ENCODE results near the gene VPS13A.
"Not testable (repeated sequence)": the region's sequence is repeated elsewhere in the genome, so short reads cannot be mapped to it uniquely, and the experiment has no call there.

Gene VPS13A

GRCh38 chr9:77304543-77304942, 127.2 kb downstream of the VPS13A start:
- no peak for DNase-seq (ENCODE audit: low spot score)

- no peak for DNase-seq (ENCODE audit: low spot score)
Measured at GRCh38 chr9:77305622-77306400, 128.5 kb downstream of the VPS13A start.

GRCh38 chr9:77307166-77307565, 129.8 kb downstream of the VPS13A start:
- DNase-seq (ENCODE audit: low spot score), result no peak

GRCh38 chr9:77316058-77316457, 138.7 kb downstream of the VPS13A start:
- DNase-seq (ENCODE audit: low spot score), result no peak

- no peak for DNase-seq (ENCODE audit: low spot score)
Measured at GRCh38 chr9:77325058-77325457, 147.7 kb downstream of the VPS13A start.

- DNase-seq (ENCODE audit: low spot score), result no peak
Measured at GRCh38 chr9:77328102-77328501, 150.8 kb downstream of the VPS13A start.

GRCh38 chr9:77370064-77370463, 192.7 kb downstream of the VPS13A start:
- DNase-seq (ENCODE audit: low spot score), result no peak

- no peak for DNase-seq (ENCODE audit: low spot score)
Measured at GRCh38 chr9:77374266-77374665, 196.9 kb downstream of the VPS13A start.

- DNase-seq (ENCODE audit: low spot score), result no peak
Measured at GRCh38 chr9:77375956-77376532, 198.7 kb downstream of the VPS13A start.

GRCh38 chr9:77384406-77384805, 207.1 kb downstream of the VPS13A start:
- DNase-seq (ENCODE audit: low spot score), result no peak

- DNase-seq (ENCODE audit: low spot score), result no peak
Measured at GRCh38 chr9:77386187-77386586, 208.9 kb downstream of the VPS13A start.

- no peak for DNase-seq (ENCODE audit: low spot score)
Measured at GRCh38 chr9:77391834-77392233, 214.5 kb downstream of the VPS13A start.

GRCh38 chr9:77392328-77392727, 215.0 kb downstream of the VPS13A start:
- DNase-seq (ENCODE audit: low spot score), result no peak

- DNase-seq (ENCODE audit: low spot score), result not testable (repeated sequence)
Measured at GRCh38 chr9:77398581-77398980, 221.2 kb downstream of the VPS13A start.

GRCh38 chr9:77399964-77400363, 222.6 kb downstream of the VPS13A start:
- no peak for DNase-seq (ENCODE audit: low spot score)

GRCh38 chr9:77402286-77402685, 225.0 kb downstream of the VPS13A start:
- no peak for DNase-seq (ENCODE audit: low spot score)

- DNase-seq (ENCODE audit: low spot score), result no peak
Measured at GRCh38 chr9:77403239-77403638, 225.9 kb downstream of the VPS13A start.

- not testable (repeated sequence) for DNase-seq (ENCODE audit: low spot score)
Measured at GRCh38 chr9:77408521-77408920, 231.2 kb downstream of the VPS13A start.

- DNase-seq (ENCODE audit: low spot score), result no peak
Measured at GRCh38 chr9:77417566-77417965, 240.2 kb downstream of the VPS13A start.

GRCh38 chr9:77418226-77418625, 240.9 kb downstream of the VPS13A start:
- no peak for DNase-seq (ENCODE audit: low spot score)

- no peak for DNase-seq (ENCODE audit: low spot score)
Measured at GRCh38 chr9:77420641-77421040, 243.3 kb downstream of the VPS13A start.

- no peak for DNase-seq (ENCODE audit: low spot score)
Measured at GRCh38 chr9:77421506-77422265, 244.4 kb downstream of the VPS13A start.

- no peak for DNase-seq (ENCODE audit: low spot score)
Measured at GRCh38 chr9:77422969-77423368, 245.6 kb downstream of the VPS13A start.

All from left forelimb (tissue), 1 donor.